MM.1S (cell line): Measurements from ENCODE around the gene GNLY.

Source experiments
- DNase-seq: peaks from one replicate; pipeline ENCODE4 v3.0.0-alpha.2; 2015
- H2AFZ ChIP-seq: fragments of 300-600 bp; sonication (generic); 2 replicates; pipeline ENCODE4 v1.6.0; 2016; ENCODE audit warnings: antibody characterized with exemption, low read length
- H3F3A ChIP-seq: fragments of 300-600 bp; sonication (generic); 2 replicates; pipeline ENCODE4 v1.6.1; 2016; ENCODE audit warnings: mild to moderate bottlenecking, antibody characterized with exemption, low read length, moderate library complexity, mixed read lengths; ENCODE audit not compliant: insufficient read depth
- H3K27ac ChIP-seq: fragments of 300-600 bp; sonication (generic); 2 replicates; pipeline ENCODE4 v1.5.1; 2016; ENCODE audit warnings: mild to moderate bottlenecking, low read length
- H3K27me3 ChIP-seq: fragments of 300-600 bp; sonication (generic); replicated peaks from 2 replicates; pipeline ENCODE4 v1.6.0; 2016; ENCODE audit warnings: low read length; ENCODE audit not compliant: insufficient read depth
- H3K36me3 ChIP-seq: fragments of 300-600 bp; sonication (generic); replicated peaks from 2 replicates; pipeline ENCODE4 v1.6.1; 2016; ENCODE audit warnings: mild to moderate bottlenecking, low read length, mixed read lengths; ENCODE audit not compliant: insufficient read depth
- H3K4me1 ChIP-seq: fragments of 300-600 bp; sonication (generic); 2 replicates; pipeline ENCODE4 v1.6.1; 2016; ENCODE audit warnings: low read length, mixed read lengths
- H3K4me2 ChIP-seq: fragments of 300-600 bp; sonication (generic); 2 replicates; pipeline ENCODE4 v1.6.0; 2016; ENCODE audit warnings: low read depth, low read length
- H3K4me3 ChIP-seq: fragments of 300-600 bp; sonication (generic); 2 replicates; pipeline ENCODE4 v1.5.1; 2016; ENCODE audit warnings: low read length, mixed read lengths
- H3K79me2 ChIP-seq: fragments of 300-600 bp; sonication (generic); 2 replicates; pipeline ENCODE4 v1.6.1; 2016; ENCODE audit warnings: mixed run types, low read length, mixed read lengths
- H3K9ac ChIP-seq: fragments of 300-600 bp; sonication (generic); 2 replicates; pipeline ENCODE4 v1.6.1; 2016; ENCODE audit warnings: low read length, mixed read lengths
- H3K9me2 ChIP-seq: fragments of 300-600 bp; sonication (generic); replicated peaks from 2 replicates; pipeline ENCODE4 v1.6.1; 2016; ENCODE audit warnings: mild to moderate bottlenecking, low read length, mixed read lengths; ENCODE audit not compliant: insufficient read depth
- H3K9me3 ChIP-seq: fragments of 300-600 bp; sonication (generic); replicated peaks from 2 replicates; pipeline ENCODE4 v1.6.1; 2016; ENCODE audit warnings: mild to moderate bottlenecking, low read length, mixed read lengths; ENCODE audit not compliant: insufficient read depth
- H4K20me1 ChIP-seq: fragments of 300-600 bp; sonication (generic); 2 replicates; pipeline ENCODE4 v1.6.1; 2016; ENCODE audit warnings: mild to moderate bottlenecking, low read length, moderate library complexity, mixed read lengths; ENCODE audit not compliant: insufficient read depth
- CTCF ChIP-seq: fragments of 300-600 bp; sonication (generic); IDR thresholded peaks from 2 replicates; pipeline ENCODE4 v1.5.1; 2016; ENCODE audit warnings: antibody characterized with exemption, low read length, mixed read lengths
- EZH2 ChIP-seq: fragments of 300-600 bp; sonication (generic); optimal IDR thresholded peaks from 2 replicates; pipeline ENCODE3; 2017; ENCODE audit warnings: low read depth, mild to moderate bottlenecking, antibody characterized with exemption, low read length, mixed read lengths
- EZH2phosphoT487 ChIP-seq: fragments of 300-600 bp; sonication (generic); IDR thresholded peaks from 2 replicates; pipeline ENCODE4 v1.6.1; 2018; ENCODE audit warnings: antibody characterized with exemption, low read length

Gene GNLY

GRCh38 chr2:85737961-85738360 is 43.8 kb downstream of the GNLY start:
- H2AFZ ChIP-seq = no peak overlapping the region
- no peaks in the 10 kb centered on the region for H3K79me2 ChIP-seq
- no peak for DNase-seq
- no peaks in the 10 kb centered on the region for H3K9me2 ChIP-seq
- no peak overlapping the region for H3K27ac ChIP-seq
- H3K4me3 ChIP-seq = no peak overlapping the region
- no peaks in the 10 kb centered on the region for H3K36me3 ChIP-seq
- no peak for TF ChIP-seq EZH2phosphoT487
- TF ChIP-seq EZH2 = no peak
- no peak for TF ChIP-seq CTCF
- H4K20me1 ChIP-seq = no peaks in the 10 kb centered on the region
- no peaks in the 10 kb centered on the region for H3K9me3 ChIP-seq
- no peak overlapping the region for H3K9ac ChIP-seq
- no peaks in the 10 kb centered on the region for H3F3A ChIP-seq
- H3K4me1 ChIP-seq = no peaks in the 10 kb centered on the region
- no peak overlapping the region for H3K4me2 ChIP-seq
- H3K27me3 ChIP-seq = no peaks in the 10 kb centered on the region

GRCh38 chr2:85740193-85740592 is 46.0 kb downstream of the GNLY start:
- Histone ChIP-seq H3K9me3 (no peaks in the 10 kb centered on the region), H3K9ac (no peak overlapping the region), H2AFZ (no peak overlapping the region), H3K27me3 (no peaks in the 10 kb centered on the region), H3F3A (no peaks in the 10 kb centered on the region), H3K36me3 (no peaks in the 10 kb centered on the region), H3K4me2 (no peak overlapping the region), H3K4me3 (no peak overlapping the region), H3K79me2 (no peaks in the 10 kb centered on the region), H4K20me1 (no peaks in the 10 kb centered on the region), H3K4me1 (no peaks in the 10 kb centered on the region), H3K9me2 (no peaks in the 10 kb centered on the region), H3K27ac (no peak overlapping the region)
- TF ChIP-seq EZH2phosphoT487 = no peak
- TF ChIP-seq EZH2 = no peak
- TF ChIP-seq CTCF = no peak
- DNase-seq = no peak

GRCh38 chr2:85741211-85741832 is 47.2 kb downstream of the GNLY start:
- H3K27ac ChIP-seq = no peak overlapping the region
- H3F3A ChIP-seq = no peaks in the 10 kb centered on the region
- no peak overlapping the region for H2AFZ ChIP-seq
- no peaks in the 10 kb centered on the region for H3K9me2 ChIP-seq
- H4K20me1 ChIP-seq = no peaks in the 10 kb centered on the region
- H3K4me2 ChIP-seq = no peak overlapping the region
- no peak overlapping the region for H3K9ac ChIP-seq
- no peaks in the 10 kb centered on the region for H3K9me3 ChIP-seq
- H3K4me3 ChIP-seq = no peak overlapping the region
- H3K36me3 ChIP-seq = no peaks in the 10 kb centered on the region
- H3K27me3 ChIP-seq = no peaks in the 10 kb centered on the region
- DNase-seq = no peak
- TF ChIP-seq CTCF (no peak), EZH2 (no peak), EZH2phosphoT487 (no peak)
- no peaks in the 10 kb centered on the region for H3K4me1 ChIP-seq
- H3K79me2 ChIP-seq = no peaks in the 10 kb centered on the region
